Mesenchymal stem cell (in vitro differentiated cells and primary cell): ENCODE measurements around the gene BMPR1B.

Experiments
- DNase-seq: peaks from one replicate; pipeline ENCODE4 v3.0.0-alpha.2; 2013
- H2AFZ ChIP-seq: one replicate; pipeline ENCODE4 v1.6.1; 2013; ENCODE audit warnings: low read depth, mild to moderate bottlenecking, control low read depth, inconsistent platforms, low read length, moderate library complexity
- H2AK5ac ChIP-seq: 2 replicates; pipeline ENCODE4 v1.6.1; 2013; ENCODE audit warnings: low read length, moderate library complexity, mild to moderate bottlenecking, inconsistent platforms; ENCODE audit not compliant: severe bottlenecking
- H2BK120ac ChIP-seq: one replicate; pipeline ENCODE4 v1.6.1; 2013; ENCODE audit warnings: low read depth, mild to moderate bottlenecking, inconsistent platforms, low read length, moderate library complexity
- H2BK12ac ChIP-seq, 2 experiments: one replicate each; pipeline ENCODE4 v1.6.1; 2013; ENCODE audit warnings: inconsistent platforms in 2 of 2, low read length in 2 of 2, mild to moderate bottlenecking in 2 of 2, moderate library complexity in 2 of 2, control low read depth in 1 of 2
- H2BK15ac ChIP-seq: one replicate; pipeline ENCODE4 v1.6.1; 2013; ENCODE audit warnings: mild to moderate bottlenecking, low read depth, inconsistent platforms; ENCODE audit not compliant: poor library complexity, severe bottlenecking
- H2BK5ac ChIP-seq: 2 replicates; pipeline ENCODE4 v1.6.1; 2013; ENCODE audit warnings: low read depth, mild to moderate bottlenecking, low read length, control low read depth, inconsistent platforms; ENCODE audit not compliant: poor library complexity, severe bottlenecking
- H3K14ac ChIP-seq, 2 experiments: one replicate each; pipeline ENCODE4 v1.6.1; 2013; ENCODE audit warnings: inconsistent platforms in 2 of 2, low read length in 2 of 2, control low read depth in 1 of 2, mild to moderate bottlenecking in 1 of 2, moderate library complexity in 1 of 2
- H3K18ac ChIP-seq, 2 experiments: one replicate each; pipeline ENCODE4 v1.6.1; 2013; ENCODE audit warnings: inconsistent platforms in 2 of 2, low read length in 2 of 2, control low read depth in 1 of 2, low read depth in 1 of 2, mild to moderate bottlenecking in 1 of 2
- H3K23ac ChIP-seq, 2 experiments: one replicate each; pipeline ENCODE4 v1.6.1; 2013; ENCODE audit warnings: inconsistent platforms in 2 of 2, low read length in 2 of 2, mild to moderate bottlenecking in 2 of 2, moderate library complexity in 2 of 2, control low read depth in 1 of 2
- H3K27ac ChIP-seq: 2 replicates; pipeline ENCODE4 v1.5.1; 2013; ENCODE audit warnings: mild to moderate bottlenecking, moderate library complexity, low read length, control low read depth, inconsistent platforms; ENCODE audit not compliant: poor library complexity, severe bottlenecking
- H3K27me3 ChIP-seq, 2 experiments: 2 replicates each; pipeline versions ENCODE4 v1.6.1 to v1.7.0; 2013; ENCODE audit warnings: low read length in 2 of 2, mild to moderate bottlenecking in 2 of 2, moderate library complexity in 2 of 2, control low read depth in 1 of 2, inconsistent platforms in 1 of 2; ENCODE audit not compliant: control insufficient read depth in 1 of 2, insufficient read depth in 1 of 2
- H3K36me3 ChIP-seq, 2 experiments: 2 replicates each; pipeline versions ENCODE4 v1.6.1 to v1.7.0; 2013; ENCODE audit warnings: low read length in 2 of 2, control low read depth in 1 of 2, inconsistent platforms in 1 of 2, low read depth in 1 of 2, mild to moderate bottlenecking in 1 of 2; ENCODE audit not compliant: insufficient read depth in 2 of 2, control insufficient read depth in 1 of 2
- H3K4ac ChIP-seq, 2 experiments: one replicate each; pipeline ENCODE4 v1.6.1; 2013; ENCODE audit warnings: inconsistent platforms in 2 of 2, low read length in 2 of 2, mild to moderate bottlenecking in 2 of 2, moderate library complexity in 2 of 2, control low read depth in 1 of 2, low read depth in 1 of 2
- H3K4me1 ChIP-seq: 2 replicates; pipeline ENCODE4 v1.6.1; 2013; ENCODE audit warnings: low read depth, low read length, control low read depth; ENCODE audit not compliant: control insufficient read depth, insufficient read depth
- H3K4me2 ChIP-seq: 2 replicates; pipeline ENCODE4 v1.6.1; 2013; ENCODE audit warnings: low read length, mild to moderate bottlenecking, inconsistent platforms; ENCODE audit not compliant: poor library complexity, severe bottlenecking
- H3K4me3 ChIP-seq, 2 experiments: 2 replicates each; pipeline versions ENCODE4 v1.5.1 to v1.7.0; 2013; ENCODE audit warnings: low read length in 2 of 2, mild to moderate bottlenecking in 2 of 2, control low read depth in 1 of 2, low read depth in 1 of 2; ENCODE audit not compliant: insufficient read depth in 1 of 2
- H3K79me1 ChIP-seq: replicated peaks from 2 replicates; pipeline ENCODE4 v1.6.1; 2013; ENCODE audit warnings: mild to moderate bottlenecking, control low read depth, low read length, inconsistent platforms; ENCODE audit not compliant: poor library complexity, severe bottlenecking
- H3K9ac ChIP-seq: 2 replicates; pipeline ENCODE4 v1.7.0; 2013; ENCODE audit warnings: mild to moderate bottlenecking, low read length, moderate library complexity
- H3K9me3 ChIP-seq: 2 replicates; pipeline ENCODE4 v1.7.0; 2013; ENCODE audit warnings: mild to moderate bottlenecking, low read length; ENCODE audit not compliant: control insufficient read depth
- H4K8ac ChIP-seq: one replicate; pipeline ENCODE4 v1.6.1; 2013; ENCODE audit warnings: inconsistent platforms, mild to moderate bottlenecking, low read length, moderate library complexity
- H4K91ac ChIP-seq: one replicate; pipeline ENCODE4 v1.6.1; 2013; ENCODE audit warnings: mild to moderate bottlenecking, low read length, inconsistent platforms
- WGBS: methylation state at CpG from one replicate; pipeline ENCODE4 v1.1.7; 2013; ENCODE audit warnings: mixed read lengths; 5-methylcytosine and 5-hydroxymethylcytosine counted together

BMPR1B gene

DNA sequence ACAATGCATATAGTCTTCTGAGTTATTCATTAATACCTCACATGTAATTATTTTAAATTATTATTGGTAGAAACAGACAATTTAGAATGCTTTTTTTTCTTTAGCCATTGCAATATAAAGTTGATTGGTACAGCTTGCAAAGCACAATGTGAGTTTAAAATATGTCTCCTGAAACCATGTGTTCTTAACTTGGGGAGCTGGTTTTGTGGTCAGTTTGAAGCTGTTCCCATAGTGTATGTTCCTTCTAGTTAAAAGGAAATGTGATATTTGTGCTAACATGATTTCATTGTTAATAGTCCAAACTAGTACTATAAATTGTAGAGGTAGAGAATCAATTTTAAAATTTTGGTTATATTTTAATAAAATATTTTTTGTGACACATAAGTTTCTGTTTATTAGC, 247.2 kb downstream of the BMPR1B start:
- no peak overlapping the region for H2AK5ac ChIP-seq
- no peak overlapping the region for H3K4me2 ChIP-seq
- no peak overlapping the region for H2AFZ ChIP-seq
- H4K8ac ChIP-seq, result no peak overlapping the region
- H3K14ac ChIP-seq, result no peak overlapping the region
- no peak overlapping the region for H3K9ac ChIP-seq
- no peak overlapping the region for H2BK5ac ChIP-seq
- H3K79me1 ChIP-seq, result no peaks in the 10 kb centered on the region
- H3K23ac ChIP-seq, result no peak overlapping the region
- H3K4me1 ChIP-seq, result no peaks in the 10 kb centered on the region
- no peak overlapping the region for H3K27ac ChIP-seq
- no peaks in the 10 kb centered on the region for H3K9me3 ChIP-seq
- H2BK12ac ChIP-seq, result no peak overlapping the region
- no peak overlapping the region for H2BK15ac ChIP-seq
- H3K18ac ChIP-seq, result no peak overlapping the region
- H3K4me3 ChIP-seq, result no peak overlapping the region
- H3K36me3 ChIP-seq, result no peaks in the 10 kb centered on the region
- no peaks in the 10 kb centered on the region for H3K27me3 ChIP-seq
- H3K4ac ChIP-seq, result no peak overlapping the region
- H2BK120ac ChIP-seq, result no peak overlapping the region
- no peak for DNase-seq
- H4K91ac ChIP-seq, result no peak overlapping the region

DNA sequence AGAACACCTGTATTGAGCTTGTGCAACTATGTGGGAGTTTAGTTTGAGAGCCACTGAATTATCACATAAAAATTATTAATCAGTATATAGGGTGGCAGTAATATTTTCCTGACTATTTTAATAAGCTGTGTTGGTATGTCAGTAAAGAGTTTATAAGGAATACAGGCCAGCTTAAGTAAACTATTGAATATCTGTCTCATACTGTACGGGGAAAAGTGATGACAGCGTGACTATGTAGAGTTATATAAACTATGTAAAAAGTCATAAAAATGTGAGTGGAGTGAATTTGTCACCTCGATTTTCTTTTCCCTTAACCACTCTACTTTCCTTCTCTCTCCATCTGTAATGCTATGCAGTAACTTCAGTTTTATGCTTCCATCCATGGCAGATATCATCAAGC, 250.2 kb downstream of the BMPR1B start:
- no peak overlapping the region for H3K4me2 ChIP-seq
- H2BK12ac ChIP-seq, result no peak overlapping the region
- H3K23ac ChIP-seq, result no peak overlapping the region
- H3K4me1 ChIP-seq, result no peaks in the 10 kb centered on the region
- no peak overlapping the region for H3K18ac ChIP-seq
- no peak for DNase-seq
- H3K79me1 ChIP-seq, result no peaks in the 10 kb centered on the region
- no peak overlapping the region for H3K9ac ChIP-seq
- no peaks in the 10 kb centered on the region for H3K9me3 ChIP-seq
- H2BK5ac ChIP-seq, result no peak overlapping the region
- 100% methylated on average over 1 of the region's 3 CpGs for WGBS
- H2BK120ac ChIP-seq, result no peak overlapping the region
- no peak overlapping the region for H4K91ac ChIP-seq
- no peaks in the 10 kb centered on the region for H3K36me3 ChIP-seq
- H4K8ac ChIP-seq, result no peak overlapping the region
- H2BK15ac ChIP-seq, result no peak overlapping the region
- H3K27me3 ChIP-seq, result no peaks in the 10 kb centered on the region
- H2AK5ac ChIP-seq, result no peak overlapping the region
- H3K14ac ChIP-seq, result no peak overlapping the region
- H3K27ac ChIP-seq, result no peak overlapping the region
- no peak overlapping the region for H2AFZ ChIP-seq
- H3K4me3 ChIP-seq, result no peak overlapping the region
- H3K4ac ChIP-seq, result no peak overlapping the region

DNA sequence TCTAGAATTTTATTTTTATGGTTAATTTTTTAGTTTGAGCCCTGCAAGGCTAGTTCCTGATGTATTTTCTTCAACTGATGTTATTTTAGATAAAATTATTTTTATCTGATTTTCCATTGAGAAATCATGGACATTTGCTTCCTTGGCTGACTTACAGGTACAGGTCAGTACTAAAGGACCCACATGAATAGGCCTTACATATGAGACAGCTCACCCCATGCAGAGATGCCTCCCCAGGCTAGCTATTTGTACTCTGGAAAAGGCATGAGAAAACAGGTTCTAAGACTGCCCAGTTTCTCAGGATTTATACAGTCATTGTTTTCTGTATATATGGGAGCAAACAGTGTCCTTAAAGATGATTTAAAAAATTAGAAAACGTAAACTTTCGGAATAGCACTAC, 255.5 kb downstream of the BMPR1B start:
- Histone ChIP-seq H3K27ac (no peak overlapping the region), H2AK5ac (no peak overlapping the region), H3K36me3 (no peaks in the 10 kb centered on the region), H3K14ac (no peak overlapping the region), H2AFZ (no peak overlapping the region), H3K9ac (no peak overlapping the region), H3K18ac (no peak overlapping the region), H4K8ac (no peak overlapping the region), H3K4me2 (no peak overlapping the region), H2BK5ac (no peak overlapping the region), H3K4ac (no peak overlapping the region), H3K23ac (no peak overlapping the region), H4K91ac (no peak overlapping the region), H3K9me3 (no peaks in the 10 kb centered on the region), H3K79me1 (no peaks in the 10 kb centered on the region), H3K27me3 (no peaks in the 10 kb centered on the region), H3K4me3 (no peak overlapping the region), H2BK120ac (no peak overlapping the region), H2BK12ac (no peak overlapping the region), H3K4me1 (no peaks in the 10 kb centered on the region), H2BK15ac (no peak overlapping the region)
- 96% methylated on average over 2 of the region's 2 CpGs for WGBS
- no peak for DNase-seq

GRCh38 chr4:95014068-95014467, 256.3 kb downstream of the BMPR1B start:
- H3K23ac ChIP-seq, result no peak overlapping the region
- H2BK12ac ChIP-seq, result no peak overlapping the region
- no peak overlapping the region for H4K91ac ChIP-seq
- no peaks in the 10 kb centered on the region for H3K4me1 ChIP-seq
- H3K9ac ChIP-seq, result no peak overlapping the region
- no peaks in the 10 kb centered on the region for H3K27me3 ChIP-seq
- no peak overlapping the region for H3K4me2 ChIP-seq
- H2BK15ac ChIP-seq, result no peak overlapping the region
- H3K4ac ChIP-seq, result no peak overlapping the region
- H3K27ac ChIP-seq, result no peak overlapping the region
- H3K4me3 ChIP-seq, result no peak overlapping the region
- H3K14ac ChIP-seq, result no peak overlapping the region
- WGBS, result no CpG with 5 or more reads among the region's 1 CpG
- DNase-seq, result no peak
- no peak overlapping the region for H2BK5ac ChIP-seq
- no peaks in the 10 kb centered on the region for H3K79me1 ChIP-seq
- H2BK120ac ChIP-seq, result no peak overlapping the region
- no peaks in the 10 kb centered on the region for H3K36me3 ChIP-seq
- no peak overlapping the region for H2AFZ ChIP-seq
- no peaks in the 10 kb centered on the region for H3K9me3 ChIP-seq
- H3K18ac ChIP-seq, result no peak overlapping the region
- no peak overlapping the region for H2AK5ac ChIP-seq
- H4K8ac ChIP-seq, result no peak overlapping the region
